Thyroid gland (tissue), 4 donors: ENCODE data around the gene ZNF454.

Experiments
- POLR2A ChIP-seq, 2 donors: fragments of 450-650 bp; IDR thresholded peaks; one replicate each; pipeline ENCODE4 v1.6.1; 2017; ENCODE audit warnings: antibody characterized with exemption in 2 of 2, mild to moderate bottlenecking in 2 of 2, moderate library complexity in 1 of 2
- TF ChIP-seq, protein P1 (sequence below), 6 experiments: fragments of 200-600 bp in 3 of 6; fragments of 450-650 bp in 3 of 6; sonication (generic) in 3 of 6; IDR thresholded peaks; one replicate each; pipeline ENCODE4 v1.5.1; 2016 to 2019; ENCODE audit warnings: antibody characterized with exemption in 6 of 6, mild to moderate bottlenecking in 2 of 6, inconsistent platforms in 1 of 6, moderate library complexity in 1 of 6

DNA sequence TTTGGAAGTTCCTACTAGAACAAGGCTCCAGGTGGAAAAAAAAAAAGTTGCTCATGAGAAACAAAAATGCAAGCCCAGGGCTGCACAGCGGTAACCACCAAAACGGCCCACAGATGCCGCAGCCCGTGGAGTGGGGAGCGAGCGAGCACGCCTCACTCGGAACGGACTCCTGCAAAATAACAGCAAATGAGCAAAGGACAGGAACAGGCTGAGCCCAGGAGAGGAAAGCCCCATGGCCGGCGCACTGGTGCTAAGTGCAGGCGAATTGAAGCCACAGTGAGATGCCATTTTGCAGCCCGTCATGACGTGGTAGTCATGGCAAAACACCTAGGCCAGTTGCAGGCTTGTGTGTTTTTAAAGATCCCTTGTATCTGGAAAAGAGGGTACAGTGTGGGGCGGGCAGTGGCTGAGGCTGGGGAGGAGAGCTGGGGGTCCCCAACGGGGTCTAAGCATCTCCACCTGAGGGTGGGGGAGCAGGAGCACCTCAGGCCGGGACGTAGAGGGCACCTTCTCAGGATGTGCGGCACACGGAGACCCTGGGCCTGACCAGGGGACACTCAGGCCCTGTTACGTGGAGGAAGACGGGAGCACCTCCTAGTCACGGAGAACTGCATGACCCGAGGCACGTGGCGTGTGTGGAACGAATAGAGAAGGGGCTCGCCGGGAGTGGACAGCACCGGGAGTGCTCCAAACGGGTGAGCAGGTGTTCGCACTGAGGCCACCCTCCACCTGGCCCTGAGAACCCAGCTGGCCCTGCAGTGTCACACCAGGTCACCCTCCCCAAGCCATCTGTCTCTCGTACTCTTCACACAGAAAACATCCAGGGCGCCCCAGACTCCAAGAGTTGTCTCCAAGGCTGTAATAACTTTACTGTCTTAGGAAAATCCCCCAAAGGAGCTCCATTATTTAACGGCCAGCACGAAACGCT is 43.4 kb downstream of the ZNF454 start:
- TF ChIP-seq, protein P1, sequence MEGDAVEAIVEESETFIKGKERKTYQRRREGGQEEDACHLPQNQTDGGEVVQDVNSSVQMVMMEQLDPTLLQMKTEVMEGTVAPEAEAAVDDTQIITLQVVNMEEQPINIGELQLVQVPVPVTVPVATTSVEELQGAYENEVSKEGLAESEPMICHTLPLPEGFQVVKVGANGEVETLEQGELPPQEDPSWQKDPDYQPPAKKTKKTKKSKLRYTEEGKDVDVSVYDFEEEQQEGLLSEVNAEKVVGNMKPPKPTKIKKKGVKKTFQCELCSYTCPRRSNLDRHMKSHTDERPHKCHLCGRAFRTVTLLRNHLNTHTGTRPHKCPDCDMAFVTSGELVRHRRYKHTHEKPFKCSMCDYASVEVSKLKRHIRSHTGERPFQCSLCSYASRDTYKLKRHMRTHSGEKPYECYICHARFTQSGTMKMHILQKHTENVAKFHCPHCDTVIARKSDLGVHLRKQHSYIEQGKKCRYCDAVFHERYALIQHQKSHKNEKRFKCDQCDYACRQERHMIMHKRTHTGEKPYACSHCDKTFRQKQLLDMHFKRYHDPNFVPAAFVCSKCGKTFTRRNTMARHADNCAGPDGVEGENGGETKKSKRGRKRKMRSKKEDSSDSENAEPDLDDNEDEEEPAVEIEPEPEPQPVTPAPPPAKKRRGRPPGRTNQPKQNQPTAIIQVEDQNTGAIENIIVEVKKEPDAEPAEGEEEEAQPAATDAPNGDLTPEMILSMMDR (IDR thresholded peaks at IDR 0.05): no peak
- no peak for TF ChIP-seq POLR2A (IDR thresholded peaks at IDR 0.05)
